ENCODE results near the gene ENO4. TPM values are rescaled to one million over a fixed set of nuclear protein-coding genes. Genes with fewer than 3 reads are reported as not detected.

The ENO4 gene
- polyA plus RNA-seq, 2 donors, result 0.04 to 0.07 TPM

- 66 to 71% methylated on average over 9 to 11 of the region's 11 CpGs for WGBS, 2 donors
- H3K4me3 ChIP-seq (ENCODE audit: low read depth in 1 of 2, low read length in 2 of 2), result no peak overlapping the region
- no peak overlapping the region for H3K27ac ChIP-seq (ENCODE audit: low read depth in 2 of 2, low read length in 1 of 2)
- H3K9me3 ChIP-seq (ENCODE audit: control insufficient read depth in 2 of 2, insufficient read depth in 1 of 2, low read depth in 1 of 2, low read length in 1 of 2), result no peaks in the 10 kb centered on the region
- H3K4me1 ChIP-seq (ENCODE audit: control insufficient read depth in 2 of 2, insufficient read depth in 2 of 2, low read length in 1 of 2), result peaks cover 0 to 6% of the 10 kb centered on the region in 2 donors
- no peaks in the 10 kb centered on the region for H3K36me3 ChIP-seq (ENCODE audit: control insufficient read depth in 2 of 2, insufficient read depth in 2 of 2, low read length in 1 of 2)
- H3K27me3 ChIP-seq (ENCODE audit: control insufficient read depth in 1 of 2, insufficient read depth in 2 of 2, low read length in 2 of 2), result no peaks in the 10 kb centered on the region
Observed at GRCh38 chr10:116892907-116893685, 43.8 kb downstream of the ENO4 start.

- H3K27me3 ChIP-seq (ENCODE audit: control insufficient read depth in 1 of 2, insufficient read depth in 2 of 2, low read length in 2 of 2), result no peaks in the 10 kb centered on the region
- no peak overlapping the region for H3K4me3 ChIP-seq (ENCODE audit: low read depth in 1 of 2, low read length in 2 of 2)
- no peaks in the 10 kb centered on the region for H3K9me3 ChIP-seq (ENCODE audit: control insufficient read depth in 2 of 2, insufficient read depth in 1 of 2, low read depth in 1 of 2, low read length in 1 of 2)
- peaks cover 0 to 4% of the 10 kb centered on the region in 2 donors for H3K4me1 ChIP-seq (ENCODE audit: control insufficient read depth in 2 of 2, insufficient read depth in 2 of 2, low read length in 1 of 2)
- H3K27ac ChIP-seq (ENCODE audit: low read depth in 2 of 2, low read length in 1 of 2), result no peak overlapping the region
- H3K36me3 ChIP-seq (ENCODE audit: control insufficient read depth in 2 of 2, insufficient read depth in 2 of 2, low read length in 1 of 2), result no peaks in the 10 kb centered on the region
Observed at GRCh38 chr10:116893686-116894037, 44.4 kb downstream of the ENO4 start.

- H3K36me3 ChIP-seq (ENCODE audit: control insufficient read depth in 2 of 2, insufficient read depth in 2 of 2, low read length in 1 of 2), result no peaks in the 10 kb centered on the region
- no peaks in the 10 kb centered on the region for H3K4me1 ChIP-seq (ENCODE audit: control insufficient read depth in 2 of 2, insufficient read depth in 2 of 2, low read length in 1 of 2)
- no peaks in the 10 kb centered on the region for H3K9me3 ChIP-seq (ENCODE audit: control insufficient read depth in 2 of 2, insufficient read depth in 1 of 2, low read depth in 1 of 2, low read length in 1 of 2)
- 89 to 91% methylated on average over 4 of the region's 4 CpGs for WGBS, 2 donors
- H3K27ac ChIP-seq (ENCODE audit: low read depth in 2 of 2, low read length in 1 of 2), result no peak overlapping the region
- H3K27me3 ChIP-seq (ENCODE audit: control insufficient read depth in 1 of 2, insufficient read depth in 2 of 2, low read length in 2 of 2), result no peaks in the 10 kb centered on the region
- no peak overlapping the region for H3K4me3 ChIP-seq (ENCODE audit: low read depth in 1 of 2, low read length in 2 of 2)
Observed at GRCh38 chr10:116899626-116900025, 50.3 kb downstream of the ENO4 start.

- H3K27me3 ChIP-seq (ENCODE audit: control insufficient read depth in 1 of 2, insufficient read depth in 2 of 2, low read length in 2 of 2), result no peaks in the 10 kb centered on the region
- WGBS, 2 donors, result 92 to 94% methylated on average over 3 of the region's 3 CpGs
- no peak overlapping the region for H3K4me3 ChIP-seq (ENCODE audit: low read depth in 1 of 2, low read length in 2 of 2)
- H3K36me3 ChIP-seq (ENCODE audit: control insufficient read depth in 2 of 2, insufficient read depth in 2 of 2, low read length in 1 of 2), result no peaks in the 10 kb centered on the region
- no peaks in the 10 kb centered on the region for H3K4me1 ChIP-seq (ENCODE audit: control insufficient read depth in 2 of 2, insufficient read depth in 2 of 2, low read length in 1 of 2)
- H3K9me3 ChIP-seq (ENCODE audit: control insufficient read depth in 2 of 2, insufficient read depth in 1 of 2, low read depth in 1 of 2, low read length in 1 of 2), result no peaks in the 10 kb centered on the region
- no peak overlapping the region for H3K27ac ChIP-seq (ENCODE audit: low read depth in 2 of 2, low read length in 1 of 2)
Observed at GRCh38 chr10:116905845-116906210, 56.5 kb downstream of the ENO4 start.

GRCh38 chr10:116907245-116907987, 58.1 kb downstream of the ENO4 start:
- Histone ChIP-seq H3K4me3 (ENCODE audit: low read depth in 1 of 2, low read length in 2 of 2) (no peak overlapping the region), H3K4me1 (ENCODE audit: control insufficient read depth in 2 of 2, insufficient read depth in 2 of 2, low read length in 1 of 2) (no peaks in the 10 kb centered on the region), H3K27ac (ENCODE audit: low read depth in 2 of 2, low read length in 1 of 2) (no peak overlapping the region), H3K9me3 (ENCODE audit: control insufficient read depth in 2 of 2, insufficient read depth in 1 of 2, low read depth in 1 of 2, low read length in 1 of 2) (no peaks in the 10 kb centered on the region), H3K36me3 (ENCODE audit: control insufficient read depth in 2 of 2, insufficient read depth in 2 of 2, low read length in 1 of 2) (no peaks in the 10 kb centered on the region), H3K27me3 (ENCODE audit: control insufficient read depth in 1 of 2, insufficient read depth in 2 of 2, low read length in 2 of 2) (no peaks in the 10 kb centered on the region)
- 72% methylated on average over 6 of the region's 6 CpGs for WGBS, 2 donors

- 77 to 83% methylated on average over 1 of the region's 1 CpG for WGBS, 2 donors
- H3K27ac ChIP-seq (ENCODE audit: low read depth in 2 of 2, low read length in 1 of 2), result no peak overlapping the region
- H3K9me3 ChIP-seq (ENCODE audit: control insufficient read depth in 2 of 2, insufficient read depth in 1 of 2, low read depth in 1 of 2, low read length in 1 of 2), result no peaks in the 10 kb centered on the region
- H3K4me1 ChIP-seq (ENCODE audit: control insufficient read depth in 2 of 2, insufficient read depth in 2 of 2, low read length in 1 of 2), result no peaks in the 10 kb centered on the region
- no peaks in the 10 kb centered on the region for H3K27me3 ChIP-seq (ENCODE audit: control insufficient read depth in 1 of 2, insufficient read depth in 2 of 2, low read length in 2 of 2)
- no peak overlapping the region for H3K4me3 ChIP-seq (ENCODE audit: low read depth in 1 of 2, low read length in 2 of 2)
- H3K36me3 ChIP-seq (ENCODE audit: control insufficient read depth in 2 of 2, insufficient read depth in 2 of 2, low read length in 1 of 2), result no peaks in the 10 kb centered on the region
Observed at GRCh38 chr10:116909307-116909706, 60.0 kb downstream of the ENO4 start.

- no peaks in the 10 kb centered on the region for H3K36me3 ChIP-seq (ENCODE audit: control insufficient read depth in 2 of 2, insufficient read depth in 2 of 2, low read length in 1 of 2)
- H3K9me3 ChIP-seq (ENCODE audit: control insufficient read depth in 2 of 2, insufficient read depth in 1 of 2, low read depth in 1 of 2, low read length in 1 of 2), result no peaks in the 10 kb centered on the region
- H3K27ac ChIP-seq (ENCODE audit: low read depth in 2 of 2, low read length in 1 of 2), result no peak overlapping the region
- 84 to 87% methylated on average over 3 of the region's 3 CpGs for WGBS, 2 donors
- H3K27me3 ChIP-seq (ENCODE audit: control insufficient read depth in 1 of 2, insufficient read depth in 2 of 2, low read length in 2 of 2), result no peaks in the 10 kb centered on the region
- H3K4me3 ChIP-seq (ENCODE audit: low read depth in 1 of 2, low read length in 2 of 2), result no peak overlapping the region
- no peaks in the 10 kb centered on the region for H3K4me1 ChIP-seq (ENCODE audit: control insufficient read depth in 2 of 2, insufficient read depth in 2 of 2, low read length in 1 of 2)
Observed at GRCh38 chr10:116910910-116911309, 61.6 kb downstream of the ENO4 start.

- Histone ChIP-seq H3K9me3 (ENCODE audit: control insufficient read depth in 2 of 2, insufficient read depth in 1 of 2, low read depth in 1 of 2, low read length in 1 of 2) (no peaks in the 10 kb centered on the region), H3K4me3 (ENCODE audit: low read depth in 1 of 2, low read length in 2 of 2) (no peak overlapping the region), H3K27me3 (ENCODE audit: control insufficient read depth in 1 of 2, insufficient read depth in 2 of 2, low read length in 2 of 2) (no peaks in the 10 kb centered on the region), H3K27ac (ENCODE audit: low read depth in 2 of 2, low read length in 1 of 2) (no peak overlapping the region), H3K36me3 (ENCODE audit: control insufficient read depth in 2 of 2, insufficient read depth in 2 of 2, low read length in 1 of 2) (no peaks in the 10 kb centered on the region), H3K4me1 (ENCODE audit: control insufficient read depth in 2 of 2, insufficient read depth in 2 of 2, low read length in 1 of 2) (no peaks in the 10 kb centered on the region)
- 63 to 72% methylated on average over 1 of the region's 1 CpG for WGBS, 2 donors
Observed at GRCh38 chr10:116912162-116912561, 62.9 kb downstream of the ENO4 start.

GRCh38 chr10:116913695-116914094, 64.4 kb downstream of the ENO4 start:
- 69 to 78% methylated on average over 1 of the region's 1 CpG for WGBS, 2 donors

GRCh38 chr10:116915340-116915739, 66.0 kb downstream of the ENO4 start:
- WGBS, 2 donors, result 74 to 80% methylated on average over 2 of the region's 2 CpGs
- no peaks in the 10 kb centered on the region for H3K9me3 ChIP-seq (ENCODE audit: control insufficient read depth in 2 of 2, insufficient read depth in 1 of 2, low read depth in 1 of 2, low read length in 1 of 2)
- H3K27ac ChIP-seq (ENCODE audit: low read depth in 2 of 2, low read length in 1 of 2), result no peak overlapping the region
- no peaks in the 10 kb centered on the region for H3K4me1 ChIP-seq (ENCODE audit: control insufficient read depth in 2 of 2, insufficient read depth in 2 of 2, low read length in 1 of 2)
- H3K27me3 ChIP-seq (ENCODE audit: control insufficient read depth in 1 of 2, insufficient read depth in 2 of 2, low read length in 2 of 2), result no peaks in the 10 kb centered on the region
- no peaks in the 10 kb centered on the region for H3K36me3 ChIP-seq (ENCODE audit: control insufficient read depth in 2 of 2, insufficient read depth in 2 of 2, low read length in 1 of 2)
- no peak overlapping the region for H3K4me3 ChIP-seq (ENCODE audit: low read depth in 1 of 2, low read length in 2 of 2)

More at GRCh38 chr10:116913695-116914094, 64.4 kb downstream of the ENO4 start:
- Histone ChIP-seq H3K27ac (ENCODE audit: low read depth in 2 of 2, low read length in 1 of 2) (no peak overlapping the region), H3K4me3 (ENCODE audit: low read depth in 1 of 2, low read length in 2 of 2) (no peak overlapping the region), H3K9me3 (ENCODE audit: control insufficient read depth in 2 of 2, insufficient read depth in 1 of 2, low read depth in 1 of 2, low read length in 1 of 2) (no peaks in the 10 kb centered on the region), H3K36me3 (ENCODE audit: control insufficient read depth in 2 of 2, insufficient read depth in 2 of 2, low read length in 1 of 2) (no peaks in the 10 kb centered on the region), H3K27me3 (ENCODE audit: control insufficient read depth in 1 of 2, insufficient read depth in 2 of 2, low read length in 2 of 2) (no peaks in the 10 kb centered on the region), H3K4me1 (ENCODE audit: control insufficient read depth in 2 of 2, insufficient read depth in 2 of 2, low read length in 1 of 2) (no peaks in the 10 kb centered on the region)

All from esophagus (tissue), 2 donors.